Measurements from ENCODE around the gene WDTC1.

GRCh38 chr1:27342778-27343638 is 108.6 kb downstream of the WDTC1 start:
- TF ChIP-seq, protein P1, sequence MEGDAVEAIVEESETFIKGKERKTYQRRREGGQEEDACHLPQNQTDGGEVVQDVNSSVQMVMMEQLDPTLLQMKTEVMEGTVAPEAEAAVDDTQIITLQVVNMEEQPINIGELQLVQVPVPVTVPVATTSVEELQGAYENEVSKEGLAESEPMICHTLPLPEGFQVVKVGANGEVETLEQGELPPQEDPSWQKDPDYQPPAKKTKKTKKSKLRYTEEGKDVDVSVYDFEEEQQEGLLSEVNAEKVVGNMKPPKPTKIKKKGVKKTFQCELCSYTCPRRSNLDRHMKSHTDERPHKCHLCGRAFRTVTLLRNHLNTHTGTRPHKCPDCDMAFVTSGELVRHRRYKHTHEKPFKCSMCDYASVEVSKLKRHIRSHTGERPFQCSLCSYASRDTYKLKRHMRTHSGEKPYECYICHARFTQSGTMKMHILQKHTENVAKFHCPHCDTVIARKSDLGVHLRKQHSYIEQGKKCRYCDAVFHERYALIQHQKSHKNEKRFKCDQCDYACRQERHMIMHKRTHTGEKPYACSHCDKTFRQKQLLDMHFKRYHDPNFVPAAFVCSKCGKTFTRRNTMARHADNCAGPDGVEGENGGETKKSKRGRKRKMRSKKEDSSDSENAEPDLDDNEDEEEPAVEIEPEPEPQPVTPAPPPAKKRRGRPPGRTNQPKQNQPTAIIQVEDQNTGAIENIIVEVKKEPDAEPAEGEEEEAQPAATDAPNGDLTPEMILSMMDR (IDR thresholded peaks at IDR 0.05): no peak
- TF ChIP-seq POLR2A (IDR thresholded peaks at IDR 0.05) (no peak), EP300 (IDR thresholded peaks at IDR 0.05) (no peak)

Data from gastroesophageal sphincter (tissue), 3 donors.